Tongue (tissue), 2 donors: ENCODE data around the gene CORO2A. TPM values are rescaled to one million over a fixed set of nuclear protein-coding genes. Genes with fewer than 3 reads are reported as not detected.
A peak's percentile ranks its signal among the peaks of the same experiment; 100 is the strongest.

ENCODE experiments used
- DNase-seq: peaks from one replicate; pipeline ENCODE4 v3.0.0-alpha.2; 2015
- total RNA-seq: library from RNA; depleted of rRNA; stranded (reverse); fragments of >200 nt; gene quantifications from one replicate; pipeline ENCODE4 v1.2.3, GENCODE V29; 2014

CORO2A gene
- total RNA-seq, 1 donor from 2014 or later: 2.9 TPM

- no peak for DNase-seq
Measured at GRCh38 chr9:98168153-98168780, 24.2 kb downstream of the CORO2A start.

- DNase-seq: no peak
Measured at GRCh38 chr9:98164912-98165311, 27.5 kb downstream of the CORO2A start.

- DNase-seq: peak; percentile 15
Measured at GRCh38 chr9:98162613-98163012, 29.8 kb downstream of the CORO2A start.

GRCh38 chr9:98161851-98162250 lies 30.6 kb downstream of the CORO2A start:
- DNase-seq: no peak

- no peak for DNase-seq
Measured at GRCh38 chr9:98159790-98160189, 32.6 kb downstream of the CORO2A start.

- DNase-seq: no peak
Measured at GRCh38 chr9:98159301-98159700, 33.1 kb downstream of the CORO2A start.

GRCh38 chr9:98158071-98158831 lies 34.2 kb downstream of the CORO2A start:
- DNase-seq: no peak

GRCh38 chr9:98157372-98157771 lies 35.1 kb downstream of the CORO2A start:
- DNase-seq: no peak

GRCh38 chr9:98154678-98155077 lies 37.8 kb downstream of the CORO2A start:
- no peak for DNase-seq

GRCh38 chr9:98152526-98152925 lies 39.9 kb downstream of the CORO2A start:
- no peak for DNase-seq

- no peak for DNase-seq
Measured at GRCh38 chr9:98150721-98151120, 41.7 kb downstream of the CORO2A start.

GRCh38 chr9:98150164-98150563 lies 42.3 kb downstream of the CORO2A start:
- DNase-seq: no peak

GRCh38 chr9:98149422-98149821 lies 43.0 kb downstream of the CORO2A start:
- DNase-seq: no peak

GRCh38 chr9:98148486-98148885 lies 44.0 kb downstream of the CORO2A start:
- DNase-seq: no peak

- DNase-seq: no peak
Measured at GRCh38 chr9:98147582-98147981, 44.9 kb downstream of the CORO2A start.

GRCh38 chr9:98146101-98146991 lies 46.1 kb downstream of the CORO2A start:
- DNase-seq: peak; percentile 59

GRCh38 chr9:98144631-98145030 lies 47.8 kb downstream of the CORO2A start:
- DNase-seq: no peak

- DNase-seq: no peak
Measured at GRCh38 chr9:98144076-98144475, 48.4 kb downstream of the CORO2A start.

- no peak for DNase-seq
Measured at GRCh38 chr9:98142925-98143481, 49.4 kb downstream of the CORO2A start.

GRCh38 chr9:98142182-98142907 lies 50.1 kb downstream of the CORO2A start:
- no peak for DNase-seq

- no peak for DNase-seq
Measured at GRCh38 chr9:98140503-98140902, 51.9 kb downstream of the CORO2A start.

- no peak for DNase-seq
Measured at GRCh38 chr9:98136489-98136888, 55.9 kb downstream of the CORO2A start.
